Midbrain (tissue), 1 donor: Measurements from ENCODE around the gene KBTBD3.

ENCODE experiments used
- DNase-seq: peaks from one replicate; lab custom pipeline; 2025; lab: John Stamatoyannopoulos, UW

Gene KBTBD3

GRCh38 chr11:106001304-106002012 is 75.7 kb downstream of the KBTBD3 start:
- DNase-seq = no peak
